GM19239 (cell line): ENCODE results near the gene ITGB1.
A peak's percentile ranks its signal among the peaks of the same experiment; 100 is the strongest.
"Not testable (repeated sequence)": the region's sequence is repeated elsewhere in the genome, so short reads cannot be mapped to it uniquely, and the experiment has no call there.

Source experiments
- DNase-seq: peaks from one replicate; pipeline ENCODE4 v3.0.0; 2011; ENCODE audit warnings: low spot score; ENCODE audit not compliant: insufficient read length
- FAIRE-seq: peaks from 2 replicates; lab custom pipeline; 2011; peaks lifted over from hg19 to GRCh38; lab: Jason Lieb, UNC

The ITGB1 gene

GRCh38 chr10:32958085-32959005, at the start of gene ITGB1:
TSS of gene ITGB1 (minus strand) at chr10:32958230. CDS start at chr10:32935558, 22,672 bp downstream.
- peak; percentile 37 for FAIRE-seq
- DNase-seq = peak; percentile 66

GRCh38 chr10:33006342-33006887, 48.4 kb upstream of the ITGB1 start:
- no peak for FAIRE-seq

DNA sequence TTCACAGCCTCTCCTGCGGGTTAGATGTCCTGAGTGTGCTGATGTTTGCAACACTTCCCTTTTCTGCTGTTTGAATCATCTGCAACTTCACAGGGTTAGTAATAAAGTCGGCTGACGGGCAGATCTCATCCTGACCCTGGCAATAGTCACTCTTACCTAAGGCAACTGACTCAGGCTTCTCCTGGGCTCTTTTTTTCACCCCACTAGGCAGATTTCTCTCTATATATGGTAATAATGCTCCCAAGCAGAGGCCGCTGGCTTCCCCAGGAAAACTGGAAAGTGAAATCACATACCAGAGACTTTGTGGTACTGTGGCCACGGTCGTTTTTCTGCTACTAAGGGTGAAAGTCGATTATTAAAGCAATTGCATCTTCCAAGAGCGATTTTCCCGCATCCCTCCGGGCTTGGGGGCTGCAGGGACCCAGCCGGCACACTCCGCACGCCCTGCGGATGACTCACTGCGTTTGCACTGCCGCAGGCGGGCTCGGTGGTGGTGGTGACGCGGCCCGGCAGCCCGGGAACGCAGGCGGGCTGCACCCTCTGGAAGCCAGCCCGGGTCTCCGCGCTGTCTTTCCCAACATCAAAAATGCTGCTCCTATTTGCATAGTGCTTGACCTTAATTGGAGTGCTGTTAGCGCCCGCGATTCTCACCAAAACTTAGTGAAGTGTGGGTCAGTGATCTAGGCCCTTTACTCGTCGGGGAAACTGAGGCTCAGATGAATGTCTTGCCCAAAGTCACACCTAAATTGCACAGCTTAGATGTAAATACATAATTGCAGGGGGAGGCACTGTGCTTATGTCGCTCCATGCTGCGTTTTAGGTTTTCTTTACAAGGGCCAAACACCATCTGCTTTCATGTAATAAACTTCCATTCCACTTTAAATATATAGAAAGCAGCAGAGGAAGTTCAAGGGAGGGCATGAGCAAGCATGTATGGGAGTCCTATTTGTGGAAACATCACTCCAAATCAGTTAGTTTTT, 47.6 kb upstream of the ITGB1 start:
- peak; percentile 26 for FAIRE-seq

More at GRCh38 chr10:33006342-33006887, 48.4 kb upstream of the ITGB1 start:
- no peak for DNase-seq

GRCh38 chr10:33001908-33002492, 44.0 kb upstream of the ITGB1 start:
- FAIRE-seq = no peak
- no peak for DNase-seq

More for the DNA sequence above, 47.6 kb upstream of the ITGB1 start:
- DNase-seq = no peak

GRCh38 chr10:32998060-32998581, 40.1 kb upstream of the ITGB1 start:
- DNase-seq = not testable (repeated sequence)

GRCh38 chr10:32995751-32996150, 37.7 kb upstream of the ITGB1 start:
- peak; percentile 73 for FAIRE-seq
- no peak for DNase-seq

More at GRCh38 chr10:32998060-32998581, 40.1 kb upstream of the ITGB1 start:
- not testable (repeated sequence) for FAIRE-seq

DNA sequence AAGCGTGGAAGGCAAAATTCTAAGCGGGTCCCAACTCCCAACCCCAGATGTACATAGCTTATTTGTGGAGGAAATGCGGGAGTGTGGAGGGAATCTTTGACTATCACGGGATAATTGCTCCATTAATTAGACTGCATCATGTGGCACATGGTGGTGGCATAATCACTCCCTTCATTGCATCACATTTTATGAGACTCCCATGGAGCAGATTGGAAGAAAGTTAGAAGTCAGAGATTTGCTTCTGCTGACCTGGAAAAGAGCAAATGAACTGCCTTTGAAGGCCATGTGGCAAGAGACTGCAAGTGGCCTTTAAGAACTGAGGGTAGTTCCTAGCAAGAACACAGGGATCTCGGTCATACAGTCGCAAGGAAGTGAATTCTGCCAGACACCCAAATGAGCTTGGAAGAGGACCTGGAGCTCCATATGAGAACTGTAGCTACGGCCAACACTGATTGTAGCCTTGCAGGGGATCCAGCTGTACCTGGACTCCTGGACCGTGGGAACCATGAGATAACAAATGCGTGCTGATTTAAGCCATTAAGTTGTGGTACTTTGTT, 37.1 kb upstream of the ITGB1 start:
- FAIRE-seq (peak; percentile 58), DNase-seq (no peak)

- FAIRE-seq = not testable (repeated sequence)
Measured at GRCh38 chr10:32994632-32995031, 36.6 kb upstream of the ITGB1 start.

DNA sequence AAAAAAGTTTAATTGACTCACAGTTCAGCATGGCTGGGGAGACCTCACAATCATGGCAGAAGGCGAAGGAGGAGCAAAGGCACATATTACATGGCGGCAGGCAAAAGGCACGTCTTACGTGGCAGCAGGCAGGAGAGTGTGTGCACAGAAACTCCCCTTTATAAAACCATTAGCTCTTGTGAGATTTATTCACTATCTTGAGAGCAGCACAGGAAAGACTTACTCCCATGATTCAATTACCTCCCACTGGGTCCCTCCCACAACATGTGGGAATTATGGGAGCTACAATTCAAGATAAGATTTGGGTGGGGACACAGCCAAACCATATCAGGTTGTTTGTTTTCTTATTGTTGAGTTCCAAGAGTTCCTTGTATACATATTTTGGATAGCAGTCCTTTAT, 34.3 kb upstream of the ITGB1 start:
- not testable (repeated sequence) for DNase-seq, FAIRE-seq

More at GRCh38 chr10:32994632-32995031, 36.6 kb upstream of the ITGB1 start:
- DNase-seq = not testable (repeated sequence)

DNA sequence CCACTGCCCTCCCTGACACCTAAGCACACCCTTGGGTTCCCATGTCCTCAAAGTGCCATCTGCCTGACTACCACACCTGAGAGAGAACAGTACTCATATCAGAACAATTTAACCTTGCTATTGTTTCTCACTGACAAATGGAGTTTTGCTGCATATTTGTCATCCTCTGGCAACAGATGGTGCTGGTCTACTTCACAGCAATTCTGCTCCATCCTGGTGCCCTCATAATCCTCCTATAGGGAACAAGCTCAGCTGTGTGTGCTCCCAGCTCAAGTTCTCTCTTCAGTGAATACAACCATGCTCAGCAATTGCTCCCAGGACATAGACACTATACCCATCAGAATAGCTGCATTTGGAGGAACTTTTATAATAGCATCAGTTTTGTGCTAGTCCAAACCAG, 32.8 kb upstream of the ITGB1 start:
- DNase-seq = no peak
- FAIRE-seq = no peak

DNA sequence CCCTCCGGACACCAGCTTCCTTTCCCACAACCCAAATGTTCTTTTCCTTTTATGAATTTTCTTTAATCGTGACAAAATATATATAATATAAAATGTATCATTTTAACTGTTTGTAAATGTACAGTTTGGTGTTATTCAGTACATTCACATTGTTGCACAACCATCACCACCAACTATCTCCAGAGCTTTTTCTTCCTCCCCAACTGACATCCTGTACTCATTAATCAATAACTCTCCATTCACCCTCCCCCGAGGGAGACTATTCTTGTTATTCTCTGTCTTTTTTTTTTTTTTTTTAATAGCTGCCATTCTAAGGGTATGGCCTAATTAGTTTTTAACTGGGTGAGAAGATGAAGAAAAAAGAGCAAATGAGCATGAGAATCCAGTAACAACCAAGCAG, 30.6 kb upstream of the ITGB1 start:
- no peak for DNase-seq
- no peak for FAIRE-seq

- no peak for DNase-seq
- no peak for FAIRE-seq
Measured at GRCh38 chr10:32987172-32987571, 29.1 kb upstream of the ITGB1 start.

DNA sequence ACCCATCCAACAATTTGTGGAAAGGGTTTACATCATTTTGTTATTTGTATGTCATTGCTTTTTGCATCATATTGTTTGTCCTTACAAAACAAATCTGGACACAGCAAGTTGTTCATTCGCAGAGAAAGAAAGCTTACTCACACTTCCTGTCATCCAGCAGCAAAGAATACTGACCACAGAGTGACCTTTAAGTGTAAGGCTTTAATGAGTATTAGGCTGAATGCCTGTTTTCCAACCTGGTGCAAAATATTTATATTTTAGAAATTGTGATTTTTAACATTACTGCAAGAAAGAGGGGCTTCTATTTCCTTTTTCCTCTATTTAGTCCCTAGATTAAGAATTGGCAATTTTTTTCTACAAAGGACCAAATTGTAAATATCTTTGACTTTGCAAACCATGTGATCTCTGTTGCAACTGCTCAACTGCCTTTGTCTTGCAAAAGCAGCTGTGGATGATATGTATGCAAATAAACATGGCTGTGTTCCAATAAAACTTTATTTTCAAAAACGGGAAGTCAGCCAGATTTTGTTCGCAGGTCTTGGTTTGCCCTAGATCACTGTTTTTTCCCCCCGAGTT, 27.8 kb upstream of the ITGB1 start:
- DNase-seq (no peak), FAIRE-seq (no peak)

DNA sequence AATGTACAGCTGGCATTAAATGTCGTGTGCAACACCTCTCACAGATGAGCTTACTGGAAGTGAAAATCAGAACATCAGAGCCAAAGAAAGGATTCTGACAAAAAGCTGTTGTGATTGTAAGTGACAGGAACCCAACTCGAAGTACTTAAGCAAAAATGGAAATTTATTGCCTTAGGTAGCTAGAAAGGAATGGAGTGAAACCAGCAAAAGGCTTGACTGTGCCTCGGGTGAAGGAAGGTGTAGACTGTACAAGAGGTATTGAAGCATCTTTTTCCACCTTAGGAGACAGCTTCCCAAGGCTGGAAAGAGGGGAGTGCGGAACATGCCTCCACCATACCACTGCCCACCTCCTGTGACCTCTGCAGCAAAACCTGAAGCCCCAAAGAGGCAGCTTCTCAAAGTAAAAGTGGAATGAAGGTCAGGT, 27.3 kb upstream of the ITGB1 start:
- DNase-seq (no peak), FAIRE-seq (no peak)

DNA sequence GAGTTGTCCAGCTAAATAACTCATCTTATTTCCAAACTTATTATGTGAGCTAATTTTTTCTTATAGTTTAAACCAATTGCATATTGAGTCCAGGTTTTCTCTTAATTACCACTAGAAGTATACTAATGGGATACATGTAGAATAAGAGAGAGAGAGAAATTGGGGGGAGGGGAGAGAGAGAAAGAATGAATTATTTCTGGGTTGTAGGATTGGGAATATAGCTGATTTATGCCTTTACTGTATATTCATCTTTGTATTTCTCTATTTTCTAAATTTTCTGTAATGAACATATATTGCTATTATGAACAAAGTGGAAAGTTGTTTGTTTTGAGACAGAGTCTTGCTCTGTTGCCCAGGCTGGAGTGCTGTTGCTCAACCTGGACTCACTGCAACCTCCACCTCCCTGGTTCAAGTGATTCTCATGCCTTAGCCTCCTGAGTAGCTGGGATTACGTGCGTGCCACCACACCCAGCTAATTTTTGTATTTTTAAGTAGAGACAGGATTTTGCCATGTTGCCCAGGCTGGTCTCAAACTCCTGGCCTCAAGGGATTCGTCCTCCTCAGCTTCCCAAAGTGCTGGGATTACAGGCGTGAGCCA, 26.1 kb upstream of the ITGB1 start:
- FAIRE-seq (no peak), DNase-seq (no peak)

GRCh38 chr10:32982911-32983909, 25.2 kb upstream of the ITGB1 start:
- FAIRE-seq (no peak), DNase-seq (no peak)

GRCh38 chr10:32982293-32982709, 24.3 kb upstream of the ITGB1 start:
- DNase-seq (no peak), FAIRE-seq (no peak)
